WTC11 (cell line): ENCODE results near the gene OSBPL6. TPM values are rescaled to one million over a fixed set of nuclear protein-coding genes. Genes with fewer than 3 reads are reported as not detected.

Source experiments
- ATAC-seq: fragments of 200-7000 bp; cut with Tn5 transposase; 2 replicates; pipeline ENCODE4 v1.10.0; 2021; ENCODE audit warnings: mild to moderate bottlenecking, moderate library complexity
- CTCF ChIA-PET: fragments of 300-600 bp; sonication (Branson Sonifier 250); formaldehyde crosslinking; loops from one replicate; lab custom pipeline; 2021; ENCODE audit warnings: antibody characterized with exemption; lab: Charles Lee
- POLR2A ChIA-PET: fragments of 350-600 bp; sonication (Branson Sonifier 250); formaldehyde crosslinking; loops from one replicate; lab custom pipeline; 2021; ENCODE audit warnings: antibody characterized with exemption; lab: Charles Lee
- DNase-seq: peaks from one replicate; pipeline ENCODE4 v3.0.0; 2021; ENCODE audit warnings: low spot score
- H3K27ac Mint-ChIP-seq: 2 replicates; pipeline ENCODE4 v1.8.0; 2021; ENCODE audit warnings: mixed read lengths
- H3K27me3 Mint-ChIP-seq: 2 replicates; pipeline ENCODE4 v1.8.0; 2021; ENCODE audit warnings: low read depth, mild to moderate bottlenecking, moderate library complexity, mixed read lengths
- H3K36me3 Mint-ChIP-seq: 2 replicates; pipeline ENCODE4 v1.8.0; 2021; ENCODE audit warnings: mixed read lengths
- H3K4me1 Mint-ChIP-seq: 2 replicates; pipeline ENCODE4 v1.8.0; 2022; ENCODE audit warnings: mixed read lengths
- H3K4me3 Mint-ChIP-seq: 2 replicates; pipeline ENCODE4 v1.8.0; 2021; ENCODE audit warnings: mild to moderate bottlenecking, moderate library complexity, mixed read lengths
- H3K9me3 Mint-ChIP-seq: 2 replicates; pipeline ENCODE4 v1.8.0; 2021; ENCODE audit warnings: mixed read lengths
- ARID4B ChIP-seq: sonication (generic); formaldehyde crosslinking; IDR thresholded peaks from 2 replicates; pipeline ENCODE4 v1.8.0; 2023; ENCODE audit warnings: missing genetic modification reagents, mild to moderate bottlenecking, borderline replicate concordance
- ATF3 ChIP-seq: sonication (generic); formaldehyde crosslinking; conservative IDR thresholded peaks from 2 replicates; pipeline ENCODE4 v1.8.1; 2022; ENCODE audit warnings: mild to moderate bottlenecking, missing genetic modification reagents
- CREB1 ChIP-seq: sonication (generic); formaldehyde crosslinking; IDR thresholded peaks from 2 replicates; pipeline ENCODE4 v1.8.0; 2023; ENCODE audit warnings: mild to moderate bottlenecking, missing genetic modification reagents
- CREM ChIP-seq: sonication (generic); formaldehyde crosslinking; IDR thresholded peaks from 2 replicates; pipeline ENCODE4 v1.8.1; 2022; ENCODE audit warnings: mild to moderate bottlenecking, missing genetic modification reagents, moderate library complexity
- E2F1 ChIP-seq: sonication (generic); formaldehyde crosslinking; IDR thresholded peaks from 2 replicates; pipeline ENCODE4 v1.8.0; 2022; ENCODE audit warnings: mild to moderate bottlenecking, missing genetic modification reagents
- EMX1 ChIP-seq: fragments of 250-450 bp; sonication (Bioruptor Pico); IDR thresholded peaks from 2 replicates; pipeline ENCODE4 v1.8.0; 2021; ENCODE audit warnings: mild to moderate bottlenecking
- ESRRA ChIP-seq: sonication (generic); formaldehyde crosslinking; IDR thresholded peaks from 2 replicates; pipeline ENCODE4 v1.8.1; 2022; ENCODE audit warnings: mild to moderate bottlenecking, missing genetic modification reagents, borderline replicate concordance
- ETV6 ChIP-seq: sonication (generic); formaldehyde crosslinking; IDR thresholded peaks from 2 replicates; pipeline ENCODE4 v1.8.1; 2022; ENCODE audit warnings: mild to moderate bottlenecking, missing genetic modification reagents
- FOXP4 ChIP-seq: sonication (generic); formaldehyde crosslinking; IDR thresholded peaks from 2 replicates; pipeline ENCODE4 v1.8.0; 2022; ENCODE audit warnings: mild to moderate bottlenecking, missing genetic modification reagents
- GTF2I ChIP-seq: fragments of 250-450 bp; sonication (Bioruptor Pico); conservative IDR thresholded peaks from 2 replicates; pipeline ENCODE4 v1.4.0; 2021; ENCODE audit warnings: mild to moderate bottlenecking
- HMGXB4 ChIP-seq: sonication (generic); formaldehyde crosslinking; IDR thresholded peaks from 2 replicates; pipeline ENCODE4 v1.8.1; 2023; ENCODE audit warnings: mild to moderate bottlenecking, moderate library complexity, missing genetic modification reagents
- KAT7 ChIP-seq: sonication (generic); formaldehyde crosslinking; IDR thresholded peaks from 2 replicates; pipeline ENCODE4 v1.8.1; 2023; ENCODE audit warnings: missing genetic modification reagents, mild to moderate bottlenecking, borderline replicate concordance
- MXD4 ChIP-seq: fragments of 250-450 bp; sonication (Bioruptor Pico); IDR thresholded peaks from 2 replicates; pipeline ENCODE4 v1.8.0; 2021; ENCODE audit warnings: mild to moderate bottlenecking, moderate library complexity, borderline replicate concordance
- PREB ChIP-seq: sonication (generic); formaldehyde crosslinking; IDR thresholded peaks from 2 replicates; pipeline ENCODE4 v1.8.1; 2022; ENCODE audit warnings: mild to moderate bottlenecking, missing genetic modification reagents, moderate library complexity, borderline replicate concordance
- SMAD3 ChIP-seq: sonication (generic); formaldehyde crosslinking; IDR thresholded peaks from 2 replicates; pipeline ENCODE4 v1.8.0; 2022; ENCODE audit warnings: missing genetic modification reagents, mild to moderate bottlenecking, borderline replicate concordance
- SMAD4 ChIP-seq: sonication (generic); formaldehyde crosslinking; IDR thresholded peaks from 2 replicates; pipeline ENCODE4 v1.8.0; 2022; ENCODE audit warnings: mild to moderate bottlenecking, missing genetic modification reagents
- ZBTB21 ChIP-seq: sonication (generic); formaldehyde crosslinking; IDR thresholded peaks from 2 replicates; pipeline ENCODE4 v1.8.1; 2023; ENCODE audit warnings: mild to moderate bottlenecking, missing genetic modification reagents, borderline replicate concordance
- ZNF281 ChIP-seq: sonication (generic); formaldehyde crosslinking; IDR thresholded peaks from 2 replicates; pipeline ENCODE4 v1.8.0; 2023; ENCODE audit warnings: mild to moderate bottlenecking, missing genetic modification reagents
- ZNF396 ChIP-seq: fragments of 250-450 bp; sonication (Bioruptor Pico); IDR thresholded peaks from 2 replicates; pipeline ENCODE4 v1.8.0; 2021; ENCODE audit warnings: mild to moderate bottlenecking, moderate library complexity, borderline replicate concordance
- ZNF423 ChIP-seq: fragments of 250-450 bp; sonication (Bioruptor Pico); IDR thresholded peaks from 2 replicates; pipeline ENCODE4 v2.1.2; 2022; ENCODE audit warnings: mild to moderate bottlenecking, moderate library complexity
- ZNF512 ChIP-seq: sonication (generic); formaldehyde crosslinking; IDR thresholded peaks from 2 replicates; pipeline ENCODE4 v1.8.1; 2022; ENCODE audit warnings: missing genetic modification reagents, borderline replicate concordance
- total RNA-seq: library from RNA; stranded (reverse); gene quantifications from 3 replicates; pipeline ENCODE4 v1.2.3, GENCODE V29; 2021

OSBPL6 gene
- total RNA-seq, 1 experiment from 2014 or later = 9.2 TPM

GRCh38 chr2:178213991-178214390 lies 19.7 kb downstream of the OSBPL6 start:
- Mint-ChIP-seq H3K27ac (no peak overlapping the region), H3K27me3 (peaks cover 96% of the 10 kb centered on the region), H3K9me3 (peaks cover 3% of the 10 kb centered on the region), H3K4me1 (peaks cover 58% of the 10 kb centered on the region), H3K4me3 (no peak overlapping the region), H3K36me3 (peaks cover 10% of the 10 kb centered on the region)
- POLR2A ChIA-PET = no interaction called here
- no peak for ATAC-seq
- no peak for DNase-seq
- TF ChIP-seq FOXP4 (no peak), SMAD4 (no peak), ATF3 (CRISPR knock-in tag) (no peak), CREM (no peak), GTF2I (no peak), ESRRA (CRISPR knock-in tag) (no peak), ZBTB21 (CRISPR knock-in tag) (no peak), HMGXB4 (CRISPR knock-in tag) (no peak), ZNF396 (CRISPR knock-in tag) (no peak), SMAD3 (CRISPR knock-in tag) (no peak), ZNF512 (CRISPR knock-in tag) (no peak)
- CTCF ChIA-PET = no interaction called here

GRCh38 chr2:178219247-178219646 lies 24.9 kb downstream of the OSBPL6 start:
- ATAC-seq = peak; percentile 92
- no peak for DNase-seq
- H3K4me1 Mint-ChIP-seq = peaks cover 43% of the 10 kb centered on the region
- H3K27ac Mint-ChIP-seq = no peak overlapping the region
- POLR2A ChIA-PET = no interaction called here
- H3K4me3 Mint-ChIP-seq = no peak overlapping the region
- peaks cover 7% of the 10 kb centered on the region for H3K9me3 Mint-ChIP-seq
- peaks cover 71% of the 10 kb centered on the region for H3K27me3 Mint-ChIP-seq
- CTCF ChIA-PET = no interaction called here
- H3K36me3 Mint-ChIP-seq = peaks cover 15% of the 10 kb centered on the region
- peak; percentile 75 for TF ChIP-seq ZNF423 (CRISPR knock-in tag)
- no peak for TF ChIP-seq CREB1 (CRISPR knock-in tag)
- no peak for TF ChIP-seq PREB (CRISPR knock-in tag)
- no peak for TF ChIP-seq KAT7 (CRISPR knock-in tag)
- peak; percentile 89; the same call in 1 of the 2 replicates for TF ChIP-seq GTF2I
- no peak for TF ChIP-seq EMX1 (CRISPR knock-in tag)
- no peak for TF ChIP-seq ZNF281 (CRISPR knock-in tag)
- TF ChIP-seq ARID4B (CRISPR knock-in tag) = no peak
- no peak for TF ChIP-seq MXD4 (CRISPR knock-in tag)
- TF ChIP-seq ETV6 = no peak
- TF ChIP-seq E2F1 (CRISPR knock-in tag) = no peak
